KMS-11 (cell line): ENCODE results near the gene EDN2.

Experiments used
- H2AFZ ChIP-seq: fragments of 200-600 bp; sonication (generic); 2 replicates; pipeline ENCODE4 v1.6.1; 2016; ENCODE audit warnings: antibody characterized with exemption, mixed run types, low read depth
- H3K27ac ChIP-seq: fragments of 200-600 bp; sonication (generic); 2 replicates; pipeline ENCODE4 v1.6.1; 2016; ENCODE audit warnings: mild to moderate bottlenecking, mixed run types
- H3K27me3 ChIP-seq: fragments of 200-600 bp; sonication (generic); 2 replicates; pipeline ENCODE4 v1.6.1; 2017; ENCODE audit warnings: mild to moderate bottlenecking, low read depth, mixed run types, moderate library complexity; ENCODE audit not compliant: insufficient read depth
- H3K36me3 ChIP-seq: fragments of 200-600 bp; sonication (generic); 2 replicates; pipeline ENCODE4 v1.6.1; 2017; ENCODE audit warnings: mild to moderate bottlenecking, mixed run types; ENCODE audit not compliant: insufficient read depth
- H3K4me1 ChIP-seq: fragments of 200-600 bp; sonication (generic); 2 replicates; pipeline ENCODE4 v1.6.1; 2016; ENCODE audit warnings: mild to moderate bottlenecking, low read depth, mixed run types; ENCODE audit not compliant: poor library complexity, severe bottlenecking
- H3K4me2 ChIP-seq: fragments of 200-600 bp; sonication (generic); 2 replicates; pipeline ENCODE4 v1.7.0; 2016; ENCODE audit warnings: mild to moderate bottlenecking, mixed run types
- H3K4me3 ChIP-seq: fragments of 200-600 bp; sonication (generic); IDR thresholded peaks from 2 replicates; pipeline ENCODE4 v1.6.1; 2017; ENCODE audit warnings: low read depth, low read length, mixed read lengths; ENCODE audit not compliant: insufficient read depth
- H3K79me2 ChIP-seq: fragments of 200-600 bp; sonication (generic); 2 replicates; pipeline ENCODE4 v1.6.1; 2016; ENCODE audit warnings: low read depth, mixed run types; ENCODE audit not compliant: insufficient read depth
- H3K9ac ChIP-seq: fragments of 200-600 bp; sonication (generic); 2 replicates; pipeline ENCODE4 v1.6.1; 2016; ENCODE audit warnings: mild to moderate bottlenecking, mixed run types
- H4K20me1 ChIP-seq: fragments of 200-600 bp; sonication (generic); 2 replicates; pipeline ENCODE4 v1.6.1; 2016; ENCODE audit warnings: mild to moderate bottlenecking, mixed run types; ENCODE audit not compliant: insufficient read depth
- TF ChIP-seq, protein P1 (sequence below): fragments of 200-600 bp; sonication (generic); conservative IDR thresholded peaks from 2 replicates; pipeline ENCODE4 v1.6.1; 2017; ENCODE audit warnings: low read depth, mild to moderate bottlenecking, antibody characterized with exemption, low read length, moderate library complexity, mixed read lengths

The EDN2 gene

DNA sequence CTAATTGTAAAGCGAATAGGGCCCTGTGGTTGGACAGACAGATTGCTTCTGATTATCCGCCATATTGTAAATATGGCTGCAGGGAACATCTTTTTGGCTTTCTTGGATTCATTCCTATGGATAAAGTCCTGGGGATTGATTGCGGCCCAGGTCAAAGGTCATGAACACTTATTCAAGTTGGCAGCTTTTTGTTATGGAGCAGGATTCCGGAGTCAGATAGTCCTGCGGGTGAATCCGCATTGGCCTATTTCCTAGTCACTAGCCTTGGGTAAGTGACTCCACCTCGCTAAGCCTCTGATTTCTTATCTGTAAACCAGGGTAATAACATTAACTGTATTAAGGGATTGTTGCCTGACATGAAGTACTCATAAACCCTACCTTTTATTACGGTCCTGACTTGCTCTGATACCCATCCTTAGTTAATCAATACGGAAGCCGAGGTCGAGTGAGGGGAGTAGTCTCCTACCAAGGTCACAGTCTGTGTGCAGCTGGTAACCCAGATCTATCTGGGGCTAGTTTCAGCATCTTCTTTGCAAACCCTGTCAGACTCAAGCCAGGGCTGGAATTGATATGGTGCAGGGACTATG, 31.7 kb downstream of the EDN2 start:
- Histone ChIP-seq H2AFZ (no peak overlapping the region), H3K36me3 (no peaks in the 10 kb centered on the region), H3K9ac (no peak overlapping the region), H3K79me2 (no peaks in the 10 kb centered on the region), H4K20me1 (no peaks in the 10 kb centered on the region), H3K4me2 (no peak overlapping the region), H3K4me1 (no peaks in the 10 kb centered on the region), H3K4me3 (no peak overlapping the region), H3K27me3 (no peaks in the 10 kb centered on the region), H3K27ac (no peak overlapping the region)
- TF ChIP-seq, protein P1, sequence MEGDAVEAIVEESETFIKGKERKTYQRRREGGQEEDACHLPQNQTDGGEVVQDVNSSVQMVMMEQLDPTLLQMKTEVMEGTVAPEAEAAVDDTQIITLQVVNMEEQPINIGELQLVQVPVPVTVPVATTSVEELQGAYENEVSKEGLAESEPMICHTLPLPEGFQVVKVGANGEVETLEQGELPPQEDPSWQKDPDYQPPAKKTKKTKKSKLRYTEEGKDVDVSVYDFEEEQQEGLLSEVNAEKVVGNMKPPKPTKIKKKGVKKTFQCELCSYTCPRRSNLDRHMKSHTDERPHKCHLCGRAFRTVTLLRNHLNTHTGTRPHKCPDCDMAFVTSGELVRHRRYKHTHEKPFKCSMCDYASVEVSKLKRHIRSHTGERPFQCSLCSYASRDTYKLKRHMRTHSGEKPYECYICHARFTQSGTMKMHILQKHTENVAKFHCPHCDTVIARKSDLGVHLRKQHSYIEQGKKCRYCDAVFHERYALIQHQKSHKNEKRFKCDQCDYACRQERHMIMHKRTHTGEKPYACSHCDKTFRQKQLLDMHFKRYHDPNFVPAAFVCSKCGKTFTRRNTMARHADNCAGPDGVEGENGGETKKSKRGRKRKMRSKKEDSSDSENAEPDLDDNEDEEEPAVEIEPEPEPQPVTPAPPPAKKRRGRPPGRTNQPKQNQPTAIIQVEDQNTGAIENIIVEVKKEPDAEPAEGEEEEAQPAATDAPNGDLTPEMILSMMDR: no peak

DNA sequence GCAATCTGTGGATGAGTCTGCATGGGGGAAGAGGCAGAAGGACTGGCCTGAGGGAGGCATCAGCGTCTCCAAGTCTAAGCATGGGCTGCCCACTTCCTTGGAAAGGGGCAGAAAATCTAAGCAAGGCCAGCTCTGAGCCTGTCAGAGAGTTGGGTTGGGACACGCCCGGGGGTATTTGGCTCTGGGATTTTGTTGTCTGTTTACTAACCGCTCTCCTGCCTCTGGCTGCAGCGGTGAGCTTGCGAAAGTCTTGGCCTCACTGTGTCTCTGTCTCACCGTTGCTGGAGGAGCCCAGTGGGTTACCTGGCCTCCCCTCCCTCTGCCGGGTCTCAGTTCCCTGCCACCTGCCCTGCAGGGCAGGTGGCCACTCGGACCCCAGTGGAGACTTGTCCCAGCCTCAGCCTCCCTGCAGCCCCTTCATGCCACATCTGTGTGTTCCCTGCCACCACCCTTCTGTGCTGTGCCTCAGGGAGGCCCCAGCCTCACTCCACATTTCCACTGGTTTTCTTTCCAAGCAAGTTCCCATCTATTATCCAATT, 33.7 kb downstream of the EDN2 start:
- no peak overlapping the region for H3K27ac ChIP-seq

DNA sequence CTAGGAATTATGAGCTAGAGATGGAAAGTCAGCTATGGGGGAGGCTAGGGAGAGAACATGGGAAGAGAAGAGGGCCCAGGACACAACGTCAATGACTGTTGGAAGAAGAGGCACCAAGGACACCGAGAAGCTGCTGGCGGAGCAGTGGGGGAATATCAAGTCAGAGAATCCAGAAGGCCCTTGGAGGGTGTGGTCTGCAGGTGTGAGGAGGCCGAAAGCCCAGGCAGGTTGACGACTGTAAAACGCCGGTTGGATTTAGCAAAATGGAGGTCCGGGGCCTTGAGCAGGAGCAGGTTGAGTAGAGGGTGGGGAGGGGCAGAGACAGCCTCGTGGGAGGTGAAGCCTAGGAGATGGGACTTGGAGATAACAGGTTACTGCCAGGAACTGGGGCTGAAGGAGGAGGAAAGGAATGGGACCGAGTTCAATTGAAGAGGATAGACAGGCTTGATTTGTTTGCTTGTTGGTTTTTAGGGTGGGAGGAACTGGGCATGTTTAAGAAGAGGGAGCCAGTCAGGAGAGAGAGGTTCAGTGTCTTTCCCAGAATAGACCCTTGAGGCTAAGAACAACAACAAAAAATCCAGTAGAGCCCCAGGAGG, 35.1 kb downstream of the EDN2 start:
- no peak overlapping the region for H3K9ac ChIP-seq
- no peak overlapping the region for H3K4me3 ChIP-seq
- H3K27me3 ChIP-seq: no peaks in the 10 kb centered on the region
- no peaks in the 10 kb centered on the region for H3K36me3 ChIP-seq
- no peak overlapping the region for H3K4me2 ChIP-seq
- no peak overlapping the region for H2AFZ ChIP-seq
- H3K27ac ChIP-seq: no peak overlapping the region
- no peaks in the 10 kb centered on the region for H3K79me2 ChIP-seq
- TF ChIP-seq, protein P1: no peak
- H3K4me1 ChIP-seq: no peaks in the 10 kb centered on the region
- H4K20me1 ChIP-seq: no peaks in the 10 kb centered on the region

More for the DNA sequence above, 33.7 kb downstream of the EDN2 start:
- no peaks in the 10 kb centered on the region for H3K27me3 ChIP-seq
- no peak overlapping the region for H3K9ac ChIP-seq
- no peak overlapping the region for H3K4me3 ChIP-seq
- H4K20me1 ChIP-seq: no peaks in the 10 kb centered on the region
- H3K36me3 ChIP-seq: no peaks in the 10 kb centered on the region
- TF ChIP-seq, protein P1: no peak
- no peaks in the 10 kb centered on the region for H3K4me1 ChIP-seq
- H2AFZ ChIP-seq: no peak overlapping the region
- no peaks in the 10 kb centered on the region for H3K79me2 ChIP-seq
- H3K4me2 ChIP-seq: no peak overlapping the region

DNA sequence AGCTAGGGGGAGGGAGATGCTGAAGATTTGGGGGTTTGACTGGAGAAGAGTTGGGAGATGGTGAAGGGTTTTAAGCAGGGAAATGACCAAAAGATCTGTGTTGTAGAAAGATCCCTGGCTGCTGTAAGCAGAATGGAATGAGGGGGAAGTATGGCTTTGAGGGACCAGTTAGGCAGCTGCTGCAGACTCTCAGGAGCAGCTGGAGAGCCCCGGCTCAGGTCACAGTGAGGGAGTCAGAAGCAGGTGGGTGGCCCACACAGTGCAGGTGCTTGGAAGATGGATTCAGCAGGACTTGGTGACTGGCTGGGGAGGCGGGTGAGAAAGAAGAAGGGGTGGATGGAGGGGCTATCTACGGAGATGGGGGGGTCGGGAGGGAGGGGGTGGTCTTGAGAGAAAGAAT, 35.7 kb downstream of the EDN2 start:
- H3K79me2 ChIP-seq: no peaks in the 10 kb centered on the region
- H3K36me3 ChIP-seq: no peaks in the 10 kb centered on the region
- no peak overlapping the region for H2AFZ ChIP-seq
- H4K20me1 ChIP-seq: no peaks in the 10 kb centered on the region
- TF ChIP-seq, protein P1: no peak
- no peak overlapping the region for H3K4me2 ChIP-seq
- H3K27ac ChIP-seq: no peak overlapping the region
- no peaks in the 10 kb centered on the region for H3K4me1 ChIP-seq
- H3K27me3 ChIP-seq: no peaks in the 10 kb centered on the region
- H3K4me3 ChIP-seq: no peak overlapping the region
- no peak overlapping the region for H3K9ac ChIP-seq
